HG03108 (cell line): ENCODE data around the gene PRRC2C.

Experiments used
- ATAC-seq: cut with Tn5 transposase; IDR thresholded peaks from one replicate; pipeline ENCODE4 v1.9.1; 2021; ENCODE audit warnings: moderate library complexity; ENCODE audit not compliant: unreplicated experiment

PRRC2C gene

DNA sequence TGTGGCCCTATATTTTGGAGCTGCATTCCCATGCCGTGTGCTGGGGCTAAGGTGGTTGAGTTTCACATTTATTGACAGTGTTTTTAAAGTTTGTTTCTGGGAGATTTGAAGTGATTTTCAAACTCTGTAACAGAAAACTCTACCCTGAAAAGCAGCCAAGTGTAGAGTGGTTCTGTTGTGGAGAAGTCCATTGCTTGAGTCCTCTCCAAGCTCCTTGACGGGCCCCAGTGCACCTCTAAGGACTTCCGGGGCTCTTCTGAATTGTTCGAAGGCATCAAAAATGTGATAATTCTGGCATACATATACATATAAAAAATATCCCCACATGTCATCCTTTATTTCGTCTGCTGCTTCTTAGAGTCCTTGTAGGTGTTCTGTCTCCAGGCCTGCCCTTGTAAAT, 141.7 kb downstream of the PRRC2C start:
- no peak for ATAC-seq

DNA sequence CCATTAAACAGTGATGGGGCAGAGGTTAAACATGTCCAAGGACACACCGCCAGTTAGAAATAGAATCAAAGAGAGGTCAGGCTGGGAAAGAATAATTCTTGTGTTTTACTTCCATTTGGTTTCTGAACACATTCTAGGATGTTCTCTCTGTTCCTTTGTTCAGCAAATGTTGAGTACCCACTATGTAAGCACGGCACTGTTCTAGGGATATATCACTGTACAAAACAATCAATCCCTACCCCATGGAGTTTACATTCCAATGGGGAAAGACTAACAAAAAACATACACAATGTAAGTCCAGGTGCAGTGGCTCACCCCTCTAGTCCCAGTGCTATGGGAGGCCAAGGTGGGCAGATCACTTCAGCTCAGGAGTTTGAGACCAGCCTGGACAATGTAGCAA, 142.9 kb downstream of the PRRC2C start:
- no peak for ATAC-seq

DNA sequence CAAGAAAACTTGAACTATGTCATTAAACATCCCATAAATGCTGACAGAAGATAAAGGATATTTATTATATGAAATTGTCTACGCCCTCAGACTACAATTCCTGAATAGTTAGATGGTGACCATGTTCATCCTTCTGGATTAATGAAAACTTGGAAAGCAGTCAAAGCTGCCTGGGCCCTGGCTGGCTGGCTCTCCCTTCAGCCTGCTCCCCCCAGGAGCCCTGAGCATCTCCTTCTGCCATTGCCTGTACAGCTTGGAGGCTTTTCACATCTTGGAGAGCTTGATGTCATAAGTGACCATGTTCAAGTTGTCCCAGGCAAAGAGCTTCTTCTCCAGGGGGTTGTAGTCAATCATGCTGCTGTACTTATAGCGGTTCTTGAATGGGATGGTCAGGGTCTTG, 150.3 kb downstream of the PRRC2C start:
- no peak for ATAC-seq

DNA sequence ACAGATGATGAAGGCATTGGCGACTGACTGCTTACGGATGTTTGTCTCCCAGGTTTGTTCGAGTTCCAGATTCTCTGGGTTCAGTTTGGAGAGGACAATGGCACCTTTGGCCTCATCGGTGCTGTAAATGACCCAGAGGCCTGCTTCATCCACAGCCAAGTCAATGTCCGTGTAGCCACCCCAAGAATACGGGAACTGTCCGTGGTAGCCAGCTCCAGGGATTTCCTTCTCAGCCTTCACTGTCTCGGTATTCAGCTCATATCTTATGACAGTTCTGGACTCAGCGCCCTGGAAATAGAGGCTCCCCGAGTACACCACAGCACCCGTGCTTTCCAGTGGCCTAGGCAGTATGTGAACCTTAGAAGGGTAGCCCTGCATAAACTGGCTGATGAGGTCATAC, 150.8 kb downstream of the PRRC2C start:
- ATAC-seq: no peak

DNA sequence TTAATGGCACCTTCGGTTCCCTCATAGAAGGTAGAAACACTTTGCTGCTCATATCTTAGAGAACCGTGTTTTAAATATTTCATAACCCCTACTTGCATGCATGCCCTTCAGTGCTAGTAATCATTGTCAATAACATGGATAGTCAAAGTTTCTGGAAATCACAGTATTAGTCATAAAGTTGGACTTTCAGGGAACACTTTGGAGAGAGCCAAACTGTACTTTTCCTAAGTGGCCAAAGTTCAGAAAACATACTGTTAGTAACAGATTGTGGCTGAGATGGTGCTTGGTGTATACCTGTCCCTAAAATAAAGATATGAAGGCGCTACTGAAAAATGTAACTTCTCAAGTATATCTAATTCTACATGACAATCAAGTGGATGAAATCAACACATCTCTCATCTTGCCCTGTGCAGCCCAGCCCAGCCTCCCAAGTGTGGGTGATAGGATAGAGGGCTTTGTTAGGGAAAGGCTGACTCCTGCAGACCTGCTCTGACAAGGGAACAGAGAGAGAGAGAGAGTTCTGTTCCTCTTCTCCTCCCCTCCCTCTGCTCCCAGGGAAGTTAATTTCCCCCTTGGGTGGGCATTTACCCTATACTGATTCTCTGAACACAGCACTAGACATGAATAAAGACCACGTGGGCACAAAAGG, 152.7 kb downstream of the PRRC2C start:
- ATAC-seq: no peak

DNA sequence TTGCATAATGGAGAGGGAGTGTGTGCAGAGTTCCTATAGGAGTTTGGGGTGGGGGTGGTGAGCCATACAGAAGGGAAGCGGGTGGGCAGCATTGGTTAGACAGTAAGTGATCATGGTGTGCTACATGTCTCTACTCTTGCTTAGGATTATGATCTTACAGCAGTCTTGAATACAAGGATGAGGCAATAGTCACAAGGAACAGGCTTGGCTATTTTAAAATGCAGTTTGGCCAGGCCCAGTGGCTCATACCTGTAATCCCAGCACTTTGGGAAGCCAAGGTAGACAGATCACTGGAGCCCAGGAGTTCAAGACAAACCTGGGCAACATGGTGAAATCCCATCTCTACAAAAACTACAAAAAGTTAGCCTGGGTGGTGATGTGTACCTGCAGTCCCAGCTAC, 154.9 kb downstream of the PRRC2C start:
- ATAC-seq: no peak

DNA sequence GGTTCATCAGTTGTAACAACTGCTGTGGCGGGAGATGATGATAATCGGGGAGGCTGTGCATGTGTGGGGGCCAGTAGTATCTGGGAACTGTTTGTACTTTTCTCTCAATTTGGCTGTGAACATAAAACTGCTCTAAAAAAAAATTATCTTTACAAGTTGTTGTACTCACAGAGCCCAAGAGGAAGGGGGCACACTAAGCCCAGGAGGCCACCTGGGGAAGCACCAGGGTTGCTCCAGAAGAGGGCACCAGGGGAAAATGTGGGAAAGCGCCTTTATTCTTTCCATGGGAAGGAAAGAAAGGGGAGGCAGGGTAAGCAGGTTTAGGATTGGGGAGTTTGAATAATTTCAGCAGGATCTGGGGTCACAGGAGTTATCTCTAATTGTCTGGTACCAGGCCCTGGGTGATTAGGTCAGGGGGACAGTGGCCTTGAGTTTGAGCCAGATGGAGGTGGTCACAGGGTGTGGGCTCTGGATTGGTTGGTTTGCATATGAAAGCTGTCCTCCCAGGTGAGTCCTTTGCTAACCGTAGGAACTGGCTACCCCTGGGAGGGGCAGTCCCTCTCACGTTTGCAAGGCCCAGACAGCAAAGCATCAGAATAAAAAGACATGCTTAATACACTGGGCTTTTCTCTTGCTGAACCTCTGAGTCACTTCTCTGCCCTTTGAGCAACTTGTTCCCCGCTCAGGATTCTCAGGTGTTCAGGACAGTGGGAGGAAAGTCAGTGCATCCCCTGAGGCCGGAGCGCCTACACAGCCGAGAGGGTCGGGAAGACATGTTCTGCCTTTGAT, 155.9 kb downstream of the PRRC2C start:
- no peak for ATAC-seq

DNA sequence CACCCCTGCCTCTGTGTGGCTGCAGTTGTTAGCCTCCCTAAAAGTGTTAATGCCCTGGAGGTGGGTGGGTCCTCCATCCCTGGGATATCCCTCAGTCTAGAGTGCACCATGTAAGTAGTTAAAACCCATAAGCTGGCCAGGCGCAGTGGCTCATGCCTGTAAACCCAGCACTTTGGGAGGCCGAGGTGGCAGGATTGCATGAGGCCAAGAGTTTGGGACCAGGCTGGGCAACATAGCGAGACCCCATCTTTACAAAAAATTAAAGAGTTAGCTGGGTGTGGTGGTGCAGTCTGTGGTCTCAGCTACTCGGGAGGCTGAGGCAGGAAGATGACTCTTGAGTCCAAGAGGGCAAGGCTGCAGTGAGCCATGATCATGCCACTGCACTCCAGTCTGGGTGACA, 156.9 kb downstream of the PRRC2C start:
- ATAC-seq: no peak
